ENCODE data around the gene OPN1SW.

Gene OPN1SW

DNA sequence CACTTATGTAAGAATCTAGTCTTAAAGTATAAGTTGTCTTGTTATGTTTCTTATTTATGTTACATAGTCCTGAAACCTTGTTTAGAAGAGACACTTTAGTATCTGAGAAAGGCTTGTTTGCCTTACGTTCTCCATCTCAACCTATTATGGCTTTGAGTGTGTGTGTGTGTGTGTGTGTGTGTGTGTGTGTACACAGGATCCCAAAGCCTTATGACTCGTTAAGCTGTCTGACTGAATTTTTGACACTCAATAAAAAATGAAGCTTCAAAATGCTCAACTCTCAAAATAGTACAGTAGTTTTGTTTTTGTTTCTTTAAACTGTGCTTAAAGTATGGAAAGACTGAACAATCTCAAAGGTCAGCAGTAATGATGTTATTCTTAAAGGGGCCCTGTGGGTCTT, 18.4 kb downstream of the OPN1SW start:
- no peak for DNase-seq

DNA sequence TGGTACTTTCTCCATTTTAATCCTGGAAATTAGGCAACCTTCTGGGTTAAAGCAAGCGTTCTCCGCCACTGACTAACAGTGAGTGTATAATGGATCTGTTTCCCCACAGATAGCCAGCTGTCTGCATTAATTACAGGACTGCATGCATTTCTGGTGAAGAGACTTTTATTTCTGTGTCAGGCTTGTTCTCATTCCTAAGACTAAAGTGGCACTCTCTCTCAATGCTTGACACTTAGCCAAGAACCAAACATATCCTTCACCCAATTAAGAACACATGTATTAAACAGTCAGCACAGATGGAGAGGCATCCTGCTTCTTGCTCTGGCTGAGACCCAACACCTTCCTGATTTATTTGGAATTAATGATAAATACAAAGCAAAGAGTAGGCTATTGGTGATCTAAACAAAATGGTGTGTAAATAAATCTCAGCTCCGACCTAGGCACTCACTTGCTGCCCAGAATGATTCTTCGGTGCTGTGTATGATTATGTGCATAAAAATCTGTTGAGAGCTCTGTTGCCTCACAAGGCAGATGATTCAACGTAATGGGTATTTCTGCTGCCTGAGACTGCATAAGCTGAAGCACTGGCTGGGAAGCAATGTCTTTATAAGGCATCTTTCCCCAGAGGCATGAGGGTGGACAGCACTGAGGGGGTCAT, 19.6 kb downstream of the OPN1SW start:
- no peak for DNase-seq

DNA sequence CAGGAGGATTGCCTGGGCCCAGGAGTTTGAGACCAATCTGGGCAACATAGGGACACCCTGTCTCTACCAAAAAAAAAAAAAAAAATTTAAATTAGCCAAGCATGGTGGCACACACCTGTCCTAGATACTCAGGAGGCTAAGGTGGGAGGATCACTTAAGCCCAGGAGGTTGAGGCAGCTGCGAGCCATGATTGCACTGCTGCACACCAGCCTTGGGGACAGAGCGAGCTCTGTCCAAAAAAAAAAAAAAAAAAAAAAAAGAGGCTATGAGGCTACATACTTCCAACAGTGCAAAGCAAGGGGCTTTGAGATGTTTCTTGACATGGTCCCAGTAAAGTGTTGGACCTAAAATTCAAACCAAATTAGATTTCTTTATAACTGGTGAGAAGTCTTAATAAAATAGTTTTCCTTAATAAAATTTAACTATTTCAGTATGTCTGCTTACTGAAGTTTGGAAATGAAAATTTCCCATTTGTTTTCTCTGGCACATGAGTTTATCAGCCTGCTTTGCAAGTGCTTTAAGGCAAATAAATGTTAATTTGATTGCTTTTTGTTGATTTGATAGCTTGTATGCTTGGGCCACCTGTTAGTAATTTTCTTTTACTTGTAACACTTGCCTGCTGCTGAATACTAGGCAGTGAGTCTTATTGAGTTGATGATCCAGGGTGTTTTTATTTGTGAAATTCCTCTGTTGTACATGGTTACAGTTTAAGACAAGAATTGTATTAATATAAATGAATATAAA, 20.3 kb downstream of the OPN1SW start:
- DNase-seq, result no peak

DNA sequence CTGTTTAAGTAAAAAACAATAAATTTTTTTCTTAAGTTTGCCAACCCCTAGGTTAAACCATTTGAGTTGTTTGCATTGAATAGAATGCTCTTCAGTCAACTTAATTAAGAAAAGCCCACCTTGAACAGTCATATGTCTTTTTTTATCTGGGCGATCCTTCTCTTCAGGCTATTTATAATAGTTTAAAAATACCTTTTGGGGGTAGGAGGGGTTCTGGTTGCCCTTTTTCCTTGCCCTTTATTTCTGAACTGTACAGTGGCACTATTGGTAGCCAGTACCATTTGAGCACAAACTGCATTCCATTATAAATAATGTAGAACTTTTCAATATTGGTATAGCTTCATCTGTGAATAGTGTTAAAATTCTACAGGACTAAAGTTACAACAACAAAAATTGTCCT, 23.3 kb downstream of the OPN1SW start:
- no peak for DNase-seq

DNA sequence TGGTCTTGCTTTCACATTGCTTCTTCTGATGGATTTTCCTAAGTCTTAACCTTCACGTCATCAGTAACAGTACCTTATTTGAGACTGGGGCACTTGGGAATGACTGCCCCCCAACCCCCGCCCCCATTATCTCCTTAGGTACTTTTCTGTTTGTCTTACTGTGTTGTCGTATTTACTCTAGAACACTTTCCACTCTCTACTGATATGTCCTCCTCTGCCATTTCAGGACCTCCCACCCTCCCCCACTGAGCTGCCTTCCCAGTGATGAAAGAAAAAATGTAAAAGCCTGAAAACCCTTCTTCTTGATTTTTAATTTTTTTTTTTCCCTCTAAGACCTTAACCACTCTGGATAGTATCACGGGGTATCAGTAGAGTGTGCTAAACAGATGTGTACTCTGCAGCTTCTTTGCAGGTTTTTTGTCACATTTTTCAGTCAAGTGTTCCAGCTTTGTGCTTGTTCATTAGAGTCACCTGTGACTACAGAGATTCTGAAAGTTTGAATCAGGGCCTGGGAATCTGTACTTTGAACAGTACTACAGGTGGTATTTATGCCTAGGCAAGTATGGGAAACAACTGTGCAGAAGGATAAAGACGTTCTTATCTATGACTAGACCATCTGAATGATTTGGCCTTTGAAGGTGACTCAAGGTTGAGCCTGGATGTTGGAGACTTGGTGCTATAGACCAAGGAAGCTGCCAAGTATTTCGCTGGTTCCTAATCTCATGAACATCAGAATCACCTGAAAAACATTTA, 28.1 kb downstream of the OPN1SW start:
- no peak for DNase-seq

DNA sequence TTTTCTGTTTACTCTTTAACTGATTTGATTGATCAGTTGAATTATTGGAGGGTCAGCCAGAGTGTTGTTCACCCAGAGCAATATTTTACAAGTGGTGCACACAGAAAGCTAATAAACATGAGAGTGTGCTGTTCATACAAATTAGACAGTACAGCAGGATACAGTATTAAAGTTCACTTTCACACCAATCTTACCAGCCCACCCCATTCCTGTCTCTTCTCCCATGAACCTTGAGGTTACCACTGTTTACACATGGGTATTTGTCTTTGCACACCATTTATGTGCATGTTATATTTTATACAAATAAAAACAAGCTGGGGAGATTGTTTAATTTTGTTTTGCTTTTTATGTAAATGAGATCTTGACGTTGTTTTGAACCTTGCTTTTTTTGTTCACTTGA, 29.9 kb downstream of the OPN1SW start:
- DNase-seq, result no peak

DNA sequence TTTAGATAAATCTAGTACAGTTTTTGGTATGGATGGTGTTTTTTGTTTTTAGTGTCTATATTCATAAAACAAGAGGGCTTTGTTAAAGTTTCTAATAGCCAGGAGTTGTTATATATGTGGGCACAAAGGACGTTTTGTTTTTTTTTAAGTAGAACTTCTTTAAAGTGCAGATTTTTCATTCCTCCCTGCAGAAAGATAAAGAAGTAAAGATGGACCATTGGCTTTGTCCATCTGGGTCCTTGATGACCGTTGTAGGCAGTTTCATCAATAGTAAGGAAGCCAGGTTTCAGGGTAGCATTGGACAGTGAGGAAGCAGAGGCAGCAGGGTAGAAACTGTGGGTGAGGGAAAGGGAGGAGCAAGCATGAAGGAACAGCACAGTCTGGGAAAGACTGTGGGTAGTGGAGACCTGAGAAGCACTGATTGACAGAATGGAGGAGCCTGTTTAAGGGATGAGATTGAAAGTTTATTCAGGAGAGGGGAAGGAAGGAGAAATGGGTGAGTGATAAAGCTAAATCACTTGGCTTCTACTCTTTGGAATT, 31.2 kb downstream of the OPN1SW start:
- no peak for DNase-seq

DNA sequence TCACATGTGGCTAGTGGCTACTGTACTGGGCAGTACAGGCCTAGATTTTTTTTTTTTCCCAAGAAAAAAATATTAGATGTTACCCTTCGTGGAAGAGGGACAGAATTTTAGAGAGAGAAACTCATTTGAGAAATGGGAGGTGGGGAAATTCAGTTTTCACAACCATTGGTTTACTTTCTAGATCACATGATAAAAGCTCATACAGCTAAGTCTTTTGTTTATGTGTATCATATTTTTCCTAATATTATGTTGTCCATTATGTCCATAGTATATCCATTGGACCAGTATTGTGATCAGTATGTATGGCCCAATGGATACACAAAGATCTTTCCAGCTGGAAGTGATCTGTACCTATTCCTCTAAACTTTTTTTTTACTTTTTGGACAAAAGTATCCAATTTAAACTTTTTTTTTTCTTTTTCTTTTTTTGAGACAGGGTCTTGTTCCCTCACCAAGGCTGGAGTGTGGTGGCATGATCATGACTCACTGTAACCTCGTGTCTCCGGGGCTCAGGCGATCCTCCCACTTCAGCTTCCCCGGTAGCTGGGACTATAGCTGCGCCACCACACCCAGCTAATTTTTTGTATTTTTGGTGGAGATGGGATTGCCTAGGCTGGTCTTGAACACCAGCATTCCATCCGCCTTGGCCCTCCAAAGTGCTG, 32.4 kb downstream of the OPN1SW start:
- DNase-seq, result no peak

DNA sequence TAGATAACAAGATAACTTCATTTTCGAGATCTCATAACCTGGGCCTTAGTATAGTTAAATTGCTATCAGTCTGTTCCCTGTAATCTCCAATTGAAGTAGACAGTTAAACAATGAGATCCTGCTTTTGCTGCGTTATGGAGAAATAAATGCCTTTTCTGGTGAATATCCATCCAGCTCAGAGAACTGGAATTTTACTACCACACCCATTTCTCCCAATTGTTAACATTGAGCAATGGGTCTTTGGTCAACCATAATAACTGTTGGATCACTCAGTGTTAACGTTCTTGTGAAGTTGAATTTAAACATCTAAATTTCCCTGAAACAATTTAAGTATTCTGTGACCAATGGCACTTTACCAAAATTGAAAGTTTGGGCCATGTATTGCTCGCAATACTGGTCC, 33.4 kb downstream of the OPN1SW start:
- DNase-seq, result no peak

DNA sequence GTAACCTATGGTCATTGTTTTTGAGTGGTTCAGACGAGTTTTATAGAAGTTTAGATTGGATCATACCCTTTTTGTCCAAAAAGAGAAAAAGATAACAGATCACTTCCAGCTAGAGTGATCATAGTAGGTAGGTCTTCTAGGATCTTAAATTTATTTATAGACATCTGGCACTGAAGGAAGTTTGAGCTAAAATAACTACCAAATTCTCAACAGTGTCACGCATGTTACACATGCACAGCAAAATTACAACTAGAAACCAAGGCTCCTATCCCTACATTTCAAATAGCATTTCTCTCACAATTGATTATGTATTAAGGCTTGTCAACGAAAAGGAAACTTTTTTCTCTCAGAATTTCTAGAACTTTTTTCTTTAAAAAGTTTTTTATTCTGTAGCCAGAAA, 34.1 kb downstream of the OPN1SW start:
- no peak for DNase-seq

DNA sequence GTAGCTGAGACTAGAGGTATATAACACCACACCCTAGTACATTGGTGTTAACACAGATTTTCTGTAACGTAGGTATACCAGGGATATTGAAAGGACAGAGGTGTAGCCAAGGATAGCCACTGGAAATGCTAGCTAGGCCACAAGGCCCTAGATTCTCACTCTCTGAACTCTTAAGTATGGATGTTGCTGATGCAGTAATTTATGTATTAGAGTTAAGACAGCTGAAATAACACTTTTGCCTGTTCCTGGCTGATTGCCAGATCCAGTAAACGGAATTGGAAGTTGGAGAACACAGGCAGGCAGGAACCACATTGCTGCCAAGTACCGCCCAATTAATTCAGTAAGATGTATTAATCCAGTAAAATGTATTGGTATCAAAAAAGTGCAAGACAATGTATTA, 34.6 kb downstream of the OPN1SW start:
- no peak for DNase-seq

DNA sequence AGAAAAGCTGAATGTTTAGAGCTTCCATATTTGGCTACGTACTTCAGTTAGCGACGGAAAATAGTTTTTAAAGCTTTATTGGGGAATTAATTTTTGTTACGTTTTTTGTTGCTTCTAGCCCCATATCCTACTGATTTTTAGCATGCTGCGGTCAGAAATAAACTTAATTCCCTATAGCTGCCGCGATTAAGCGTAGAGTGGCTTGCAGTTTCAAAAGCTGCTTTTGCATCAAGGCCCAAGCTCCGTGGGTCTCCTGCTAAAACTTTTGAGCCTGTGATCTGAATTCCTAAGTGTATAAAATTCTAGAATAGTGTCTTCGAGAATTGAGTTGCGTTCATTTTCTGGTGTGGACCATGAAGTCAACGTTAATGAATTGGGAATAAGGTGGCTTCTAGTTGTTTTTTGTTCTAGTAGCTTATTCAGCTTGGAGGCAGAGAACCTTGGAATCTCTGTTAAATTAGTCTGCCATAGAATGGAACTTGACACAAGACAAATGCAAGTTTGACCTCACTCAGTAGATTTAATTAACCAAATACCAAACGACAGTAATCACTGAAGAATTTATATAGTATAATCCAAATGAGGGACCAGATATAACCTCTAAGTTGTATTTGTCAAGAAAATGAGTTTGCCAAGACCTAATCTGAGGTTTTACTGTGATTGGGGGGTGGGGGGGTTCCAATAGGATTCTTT, 35.5 kb downstream of the OPN1SW start:
- DNase-seq, result no peak

DNA sequence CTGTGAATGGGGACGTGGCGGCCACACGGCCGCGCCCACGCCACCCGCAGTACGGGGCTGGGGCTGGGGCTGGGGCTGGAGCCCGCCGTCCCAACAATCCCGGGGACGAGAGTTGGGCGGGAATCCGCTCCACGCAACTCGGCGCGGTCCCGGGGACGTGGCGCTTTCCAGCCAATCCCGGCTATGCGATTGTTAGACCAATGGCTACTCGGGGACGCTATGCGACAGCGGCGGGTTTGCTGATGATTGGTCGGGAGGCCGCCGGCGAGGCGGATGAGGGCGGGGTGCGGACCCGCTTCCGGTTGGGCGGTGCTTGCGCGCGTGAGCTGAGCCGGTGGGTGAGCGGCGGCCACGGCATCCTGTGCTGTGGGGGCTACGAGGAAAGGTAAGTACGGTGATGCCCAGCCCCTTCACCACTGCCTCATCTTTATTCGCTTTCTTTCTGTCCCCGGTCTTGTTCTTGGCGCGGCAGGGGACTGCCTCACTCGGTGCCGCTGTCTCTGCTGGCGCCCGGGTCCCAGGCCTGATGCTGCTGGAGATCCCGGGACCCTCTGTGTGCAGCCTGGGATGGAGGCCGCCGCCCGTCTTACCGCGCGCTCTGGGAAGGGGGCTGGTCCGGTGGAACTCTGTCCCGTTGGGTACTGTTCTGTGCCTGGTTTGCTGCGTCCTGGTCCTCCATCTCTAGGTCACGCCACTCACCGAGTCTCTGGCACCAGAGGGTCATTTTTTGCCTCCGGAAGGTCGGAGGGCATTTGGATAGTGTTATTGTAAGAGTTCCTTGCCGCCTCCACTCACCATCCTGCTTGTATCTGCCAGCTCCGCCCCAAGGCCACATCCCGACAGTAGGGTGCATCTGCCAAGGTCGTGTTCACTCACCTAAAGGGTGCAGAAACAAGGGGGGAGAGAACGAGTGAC, 36.3 kb downstream of the OPN1SW start, which contains the start of gene CALU:
TSS of gene CALU (plus strand) at position 312 of the 915 bp plus-strand sequence. CDS start 9,225 bp downstream, outside the sequence.
- peak; percentile 98 for DNase-seq

DNA sequence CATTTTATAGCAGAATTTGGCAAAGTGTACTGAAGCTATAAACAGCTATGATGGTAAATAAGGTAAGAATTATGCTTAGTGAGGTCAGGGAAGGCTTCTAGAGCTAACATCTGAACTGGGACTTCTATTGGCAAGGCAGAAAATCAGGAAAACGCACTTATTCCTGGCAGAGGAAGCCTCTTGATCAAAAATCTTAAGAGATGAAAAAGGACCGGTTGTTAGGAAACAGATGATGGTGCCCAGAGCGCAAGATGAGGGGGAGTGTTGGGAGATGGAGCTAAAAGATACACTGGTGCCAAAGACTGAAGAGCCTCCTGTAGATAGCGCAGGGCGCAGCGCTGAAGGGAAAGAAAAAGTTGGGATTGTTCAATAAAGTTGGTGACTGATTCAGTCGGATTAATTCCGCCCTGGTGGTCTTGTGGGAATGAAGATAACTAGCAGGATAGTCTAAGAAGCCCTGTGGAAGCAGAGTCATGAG, 37.0 kb downstream of the OPN1SW start:
- DNase-seq, result no peak

DNA sequence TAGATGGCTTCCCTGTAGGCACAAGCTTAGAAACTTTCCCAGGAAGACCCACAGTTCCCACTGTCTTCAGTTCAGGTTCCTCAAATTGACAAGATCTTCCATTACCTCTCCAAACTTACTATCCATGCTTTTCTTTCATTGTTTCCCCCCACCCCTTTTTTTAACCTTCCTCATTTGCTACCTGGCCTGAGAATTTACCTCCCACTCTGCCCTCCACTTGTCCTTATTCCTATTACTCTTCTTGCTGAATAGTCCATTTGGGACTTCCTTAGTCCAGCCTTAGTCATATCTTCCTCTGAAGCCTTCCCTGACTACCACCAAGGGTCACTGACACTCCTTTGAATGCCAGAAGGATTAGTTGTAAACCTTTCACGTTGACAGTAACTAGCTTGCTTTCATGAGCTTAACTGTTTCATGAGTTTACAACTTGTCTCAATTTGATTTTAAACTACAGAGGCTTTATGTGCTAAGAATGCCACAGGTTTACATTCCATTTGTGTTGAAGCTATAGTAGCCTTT, 37.7 kb downstream of the OPN1SW start:
- no peak for DNase-seq

DNA sequence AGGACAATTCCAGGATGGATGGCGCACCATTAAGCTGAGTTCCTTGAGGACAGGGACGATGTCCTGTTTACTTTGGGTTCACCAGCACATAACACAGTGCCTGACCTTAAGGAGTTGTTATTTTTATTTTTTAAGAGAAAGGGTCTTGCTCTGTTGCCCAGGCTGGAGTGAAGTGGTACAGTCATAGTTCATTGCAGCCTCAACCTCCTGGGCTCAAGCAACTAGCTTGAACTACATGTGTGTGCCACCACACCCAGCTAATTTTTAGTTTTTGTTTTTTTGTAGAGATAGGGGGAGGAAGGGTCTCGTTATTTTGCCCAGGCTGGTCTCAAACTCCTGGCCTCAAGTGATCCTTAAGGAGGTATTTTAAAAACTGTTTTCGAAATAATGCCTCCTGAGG, 38.2 kb downstream of the OPN1SW start:
- no peak for DNase-seq

DNA sequence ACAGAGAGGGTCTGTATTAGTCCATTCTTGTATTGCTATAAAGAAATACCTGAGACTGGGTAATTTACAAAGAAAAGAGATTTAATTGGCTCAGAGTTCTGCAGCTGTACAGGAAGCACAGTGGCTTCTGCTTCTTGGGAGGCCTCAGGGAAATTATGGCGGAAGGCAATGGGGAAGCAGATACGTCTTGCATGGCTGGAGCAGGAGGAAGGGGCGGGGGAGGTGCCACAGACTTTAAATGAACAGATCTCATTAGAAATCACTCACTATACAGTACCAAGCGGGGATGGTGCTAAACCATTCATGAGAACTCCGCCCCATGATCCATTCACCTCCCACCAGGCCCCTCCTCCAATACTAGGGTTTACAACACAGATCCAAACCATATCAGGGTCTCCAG, 40.2 kb downstream of the OPN1SW start:
- no peak for DNase-seq

DNA sequence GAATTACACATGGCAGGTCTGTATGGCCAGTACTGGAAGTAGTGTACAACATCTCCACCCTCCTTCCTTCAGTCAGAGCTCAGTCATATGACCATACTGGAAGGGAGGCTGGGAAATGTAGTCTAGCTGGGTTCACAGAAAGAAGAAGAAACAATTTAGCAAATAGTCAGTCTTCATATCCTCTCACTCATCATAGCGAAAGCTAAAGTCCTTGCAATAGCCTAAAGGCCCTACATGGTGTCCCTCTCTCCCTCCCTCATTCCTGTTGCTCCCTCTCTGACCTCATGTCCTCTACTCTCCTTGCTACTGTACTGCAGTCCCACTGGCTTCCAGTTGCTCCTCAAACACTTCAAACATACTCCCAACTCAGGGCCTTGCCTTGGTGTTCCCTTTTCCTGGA, 40.7 kb downstream of the OPN1SW start:
- DNase-seq, result no peak

DNA sequence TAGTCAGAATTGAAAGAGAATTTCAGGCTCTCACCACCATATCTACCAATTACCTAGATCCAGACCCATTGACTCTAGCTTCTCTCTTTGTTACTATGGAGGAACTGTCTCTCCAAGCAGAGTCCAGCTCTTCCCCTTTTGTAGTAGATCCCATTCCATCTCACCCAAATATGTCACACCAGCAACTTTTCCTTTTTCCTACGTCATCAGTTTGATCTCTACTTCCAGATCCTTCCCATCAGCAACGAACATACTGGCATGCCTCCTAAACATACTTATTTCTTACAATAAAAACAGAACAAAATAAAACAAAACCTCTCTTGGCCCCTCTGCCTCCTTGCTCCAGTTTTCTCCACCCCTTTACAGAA, 42.3 kb downstream of the OPN1SW start:
- no peak for DNase-seq

DNA sequence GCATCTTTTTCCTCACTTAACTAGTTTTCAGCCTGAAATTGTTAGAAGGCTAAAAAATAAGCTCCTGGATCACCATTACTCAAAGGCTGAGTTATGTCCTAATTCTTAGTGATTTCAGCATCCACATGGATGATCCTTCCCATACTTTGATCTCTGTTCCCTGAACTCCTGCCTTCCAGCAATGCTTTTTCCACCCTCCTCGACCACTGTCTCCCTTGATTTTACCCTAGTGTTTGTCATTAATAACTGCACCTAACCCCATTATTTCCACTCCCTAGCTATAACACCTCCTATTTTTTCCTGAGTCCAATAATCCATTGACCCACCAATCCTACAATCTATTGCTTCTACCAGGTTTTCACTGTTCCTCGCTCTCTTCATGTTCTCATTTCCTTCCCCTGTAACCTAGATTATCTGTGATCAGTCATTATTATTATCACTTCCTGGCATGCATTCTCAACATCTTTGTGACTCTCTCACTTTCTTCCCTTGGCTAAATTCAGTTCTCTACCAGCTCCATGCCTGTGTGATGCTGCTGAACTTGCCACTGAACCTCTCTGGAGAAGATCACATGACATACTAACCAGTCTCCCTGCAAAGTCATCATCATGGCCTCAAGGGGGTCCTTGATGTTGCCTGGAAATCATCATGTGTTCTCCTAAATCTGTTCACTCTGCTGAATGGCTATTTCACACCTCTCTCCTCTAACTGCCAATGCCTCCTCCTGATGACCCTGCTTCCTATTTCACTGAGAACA, 42.9 kb downstream of the OPN1SW start:
- no peak for DNase-seq

All from activated effector memory CD4-positive, alpha-beta T cell treated with anti-CD3 and anti-CD28 coated beads, Interleukin-2, amount 50 U/mL, for 16 hours (primary cell).